Nephron progenitor cell (in vitro differentiated cells): Measurements from ENCODE around the gene SLC12A8.

Source experiments
- DNase-seq: peaks from one replicate; pipeline ENCODE4 v3.0.0; 2021
- H3K27ac Mint-ChIP-seq: 2 replicates; pipeline ENCODE4 v1.8.0; 2021; ENCODE audit warnings: mild to moderate bottlenecking, moderate library complexity, mixed read lengths
- H3K27me3 Mint-ChIP-seq: 2 replicates; pipeline ENCODE4 v1.8.0; 2021; ENCODE audit warnings: mild to moderate bottlenecking, low read depth, mixed read lengths; ENCODE audit not compliant: poor library complexity
- H3K36me3 Mint-ChIP-seq: 2 replicates; pipeline ENCODE4 v1.8.0; 2021; ENCODE audit warnings: low read depth, mixed read lengths
- H3K4me1 Mint-ChIP-seq: 2 replicates; pipeline ENCODE4 v1.8.0; 2021; ENCODE audit warnings: mixed read lengths
- H3K4me3 Mint-ChIP-seq: 2 replicates; pipeline ENCODE4 v1.8.0; 2021; ENCODE audit warnings: mild to moderate bottlenecking, moderate library complexity, mixed read lengths
- H3K9me3 Mint-ChIP-seq: 2 replicates; pipeline ENCODE4 v1.8.0; 2021; ENCODE audit warnings: mild to moderate bottlenecking, moderate library complexity, mixed read lengths
- TF ChIP-seq, protein P1 (sequence below): fragments of 200-600 bp; sonication (generic); IDR thresholded peaks from 2 replicates; pipeline ENCODE4 v1.5.0; 2021; ENCODE audit warnings: antibody characterized with exemption

SLC12A8 gene

DNA sequence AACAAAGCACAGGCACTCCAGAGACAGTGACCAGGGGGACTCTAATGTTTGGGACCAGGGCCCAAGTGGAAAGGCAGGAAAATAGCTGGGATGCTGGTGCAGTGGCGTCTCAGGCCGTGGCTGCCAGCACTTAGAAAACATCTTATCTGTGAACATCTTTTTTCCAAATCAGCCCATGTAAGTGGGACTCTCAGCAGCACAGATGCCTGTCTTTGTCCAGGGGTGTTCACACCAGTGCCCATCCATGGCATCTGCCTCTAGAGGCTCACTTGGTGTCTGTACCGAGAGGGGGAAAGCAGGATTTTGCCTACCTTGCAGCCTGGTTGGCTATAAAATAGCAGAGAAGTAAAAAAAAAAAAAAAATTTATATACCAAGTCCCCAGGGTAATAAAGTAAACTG, 26.7 kb downstream of the SLC12A8 start:
- no peak overlapping the region for H3K27ac Mint-ChIP-seq
- H3K9me3 Mint-ChIP-seq: no peaks in the 10 kb centered on the region
- DNase-seq: no peak
- no peak overlapping the region for H3K4me3 Mint-ChIP-seq
- TF ChIP-seq, protein P1, sequence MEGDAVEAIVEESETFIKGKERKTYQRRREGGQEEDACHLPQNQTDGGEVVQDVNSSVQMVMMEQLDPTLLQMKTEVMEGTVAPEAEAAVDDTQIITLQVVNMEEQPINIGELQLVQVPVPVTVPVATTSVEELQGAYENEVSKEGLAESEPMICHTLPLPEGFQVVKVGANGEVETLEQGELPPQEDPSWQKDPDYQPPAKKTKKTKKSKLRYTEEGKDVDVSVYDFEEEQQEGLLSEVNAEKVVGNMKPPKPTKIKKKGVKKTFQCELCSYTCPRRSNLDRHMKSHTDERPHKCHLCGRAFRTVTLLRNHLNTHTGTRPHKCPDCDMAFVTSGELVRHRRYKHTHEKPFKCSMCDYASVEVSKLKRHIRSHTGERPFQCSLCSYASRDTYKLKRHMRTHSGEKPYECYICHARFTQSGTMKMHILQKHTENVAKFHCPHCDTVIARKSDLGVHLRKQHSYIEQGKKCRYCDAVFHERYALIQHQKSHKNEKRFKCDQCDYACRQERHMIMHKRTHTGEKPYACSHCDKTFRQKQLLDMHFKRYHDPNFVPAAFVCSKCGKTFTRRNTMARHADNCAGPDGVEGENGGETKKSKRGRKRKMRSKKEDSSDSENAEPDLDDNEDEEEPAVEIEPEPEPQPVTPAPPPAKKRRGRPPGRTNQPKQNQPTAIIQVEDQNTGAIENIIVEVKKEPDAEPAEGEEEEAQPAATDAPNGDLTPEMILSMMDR: no peak
- peaks cover 32% of the 10 kb centered on the region for H3K4me1 Mint-ChIP-seq
- H3K27me3 Mint-ChIP-seq: peaks cover 3% of the 10 kb centered on the region
- H3K36me3 Mint-ChIP-seq: peaks cover 4% of the 10 kb centered on the region

GRCh38 chr3:125179884-125180240, 32.7 kb downstream of the SLC12A8 start:
- H3K9me3 Mint-ChIP-seq: no peaks in the 10 kb centered on the region
- peaks cover 3% of the 10 kb centered on the region for H3K27me3 Mint-ChIP-seq
- no peaks in the 10 kb centered on the region for H3K4me1 Mint-ChIP-seq
- no peak overlapping the region for H3K27ac Mint-ChIP-seq
- no peaks in the 10 kb centered on the region for H3K36me3 Mint-ChIP-seq
- DNase-seq: no peak
- no peak overlapping the region for H3K4me3 Mint-ChIP-seq
- TF ChIP-seq, protein P1: no peak

- H3K27ac Mint-ChIP-seq: no peak overlapping the region
- peaks cover 5% of the 10 kb centered on the region for H3K9me3 Mint-ChIP-seq
- DNase-seq: no peak
Observed at GRCh38 chr3:125179143-125179883, 33.2 kb downstream of the SLC12A8 start.

GRCh38 chr3:125177746-125178145, 34.8 kb downstream of the SLC12A8 start:
- no peak for DNase-seq
- no peak overlapping the region for H3K4me3 Mint-ChIP-seq

More at GRCh38 chr3:125179143-125179883, 33.2 kb downstream of the SLC12A8 start:
- Mint-ChIP-seq H3K36me3 (no peaks in the 10 kb centered on the region), H3K4me3 (no peak overlapping the region), H3K27me3 (peaks cover 3% of the 10 kb centered on the region), H3K4me1 (no peaks in the 10 kb centered on the region)
- TF ChIP-seq, protein P1: no peak

GRCh38 chr3:125175295-125176078, 37.1 kb downstream of the SLC12A8 start:
- peaks cover 21% of the 10 kb centered on the region for H3K9me3 Mint-ChIP-seq
- DNase-seq: no peak
- H3K4me1 Mint-ChIP-seq: no peaks in the 10 kb centered on the region
- TF ChIP-seq, protein P1: no peak
- peaks cover 3% of the 10 kb centered on the region for H3K27me3 Mint-ChIP-seq
- H3K27ac Mint-ChIP-seq: no peak overlapping the region
- H3K36me3 Mint-ChIP-seq: peaks cover 20% of the 10 kb centered on the region
- no peak overlapping the region for H3K4me3 Mint-ChIP-seq

More at GRCh38 chr3:125177746-125178145, 34.8 kb downstream of the SLC12A8 start:
- Mint-ChIP-seq H3K9me3 (peaks cover 18% of the 10 kb centered on the region), H3K36me3 (peaks cover 15% of the 10 kb centered on the region), H3K27ac (no peak overlapping the region), H3K27me3 (no peaks in the 10 kb centered on the region), H3K4me1 (no peaks in the 10 kb centered on the region)
- TF ChIP-seq, protein P1: no peak
